Left cardiac atrium (tissue), 4 donors: ENCODE data around the gene KCNC3. TPM values are rescaled to one million over a fixed set of nuclear protein-coding genes. Genes with fewer than 3 reads are reported as not detected.

ENCODE experiments used
- ATAC-seq, 2 donors: fragments of 200-7000 bp; cut with Tn5 transposase; one replicate each; pipeline ENCODE4 v1.9.1; 2020; ENCODE audit warnings: mild to moderate bottlenecking in 2 of 2, moderate library complexity in 2 of 2
- DNase-seq: peaks from one replicate; pipeline ENCODE4 v3.0.0-alpha.2; 2020
- intact Hi-C, 2 donors: fragments of 100-400 bp; cut with DNase I; formaldehyde crosslinking; loops; one replicate each; pipeline versions ENCODE4 v1.14.1 to v1.15.1; 2022 to 2023
- long read RNA-seq: library from polyadenylated mRNA; unstranded; transcript quantifications from one replicate; pipeline ENCODE4 v2.0.0, GENCODE V29; 2021
- total RNA-seq, 2 donors: library from RNA; stranded (reverse); fragmentation: NEBNext Ultra II Directional; extraction: Animal tissue kit (Norgen Biotek cat#: 25700); gene quantifications; one replicate each; pipeline ENCODE4 v1.2.1, GENCODE V29; 2021
- donor health status: DM: no; HTN: yes; CAD: no.
- donor health status: DM: no; HTN: yes; CAD: no; lungs with severe emphysema.
- donor health status: DM: yes; HTN: yes; CAD: no.
- donor health status: Dilated cardiomyopathy.

The KCNC3 gene
- total RNA-seq = 1 to 10 TPM; 2.7 to 4.0 TPM
- long read RNA-seq, partial matches to known transcripts = 0 of 1 reads
- long read RNA-seq, other reads (novel, unspliced or antisense) = 1 of 1 reads

DNA sequence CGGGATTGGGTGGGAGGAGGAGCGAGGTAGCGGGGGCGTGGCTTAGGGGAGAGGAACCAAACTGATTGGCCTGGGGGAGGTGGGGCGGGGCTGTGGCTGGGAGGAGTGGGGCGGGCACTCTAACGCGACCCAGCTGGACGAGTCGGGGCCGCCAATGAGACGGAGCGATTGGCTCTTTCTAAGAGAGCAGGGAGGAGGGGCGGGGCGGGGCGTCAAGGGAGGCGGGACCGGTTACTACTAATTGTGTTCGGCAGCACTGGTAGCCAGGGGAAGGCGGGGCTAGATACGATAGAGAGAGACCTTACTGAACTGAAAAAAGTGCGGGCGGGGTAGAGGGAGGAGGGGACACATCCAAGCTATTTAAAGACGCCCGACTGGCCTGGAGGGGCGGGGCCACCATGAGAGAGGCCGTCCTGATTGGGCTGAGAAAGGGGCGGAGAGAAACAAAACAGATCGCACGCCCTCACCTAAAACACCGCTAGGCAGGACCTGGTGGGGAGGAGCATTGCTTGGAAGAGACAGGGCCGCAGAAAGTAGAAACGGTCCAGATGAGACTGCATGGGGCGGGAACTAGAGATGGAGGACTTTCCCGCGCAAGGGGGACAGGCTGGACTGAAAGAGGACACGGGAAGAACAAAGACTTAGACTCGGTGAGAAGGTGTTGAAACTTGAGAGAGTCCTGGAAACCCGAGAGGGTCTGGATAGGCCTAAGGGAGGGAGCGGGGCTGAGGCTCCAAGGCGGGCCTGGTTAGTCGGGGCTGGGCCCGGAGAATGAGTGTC, at the start of gene KCNC3:
TSS of gene KCNC3 (minus strand) at position 232 of the 780 bp plus-strand sequence. CDS start 295 bp downstream, outside the sequence.
- intact Hi-C loops = no loop called here
- DNase-seq (peak; percentile 100), ATAC-seq (peak; percentile 87)

DNA sequence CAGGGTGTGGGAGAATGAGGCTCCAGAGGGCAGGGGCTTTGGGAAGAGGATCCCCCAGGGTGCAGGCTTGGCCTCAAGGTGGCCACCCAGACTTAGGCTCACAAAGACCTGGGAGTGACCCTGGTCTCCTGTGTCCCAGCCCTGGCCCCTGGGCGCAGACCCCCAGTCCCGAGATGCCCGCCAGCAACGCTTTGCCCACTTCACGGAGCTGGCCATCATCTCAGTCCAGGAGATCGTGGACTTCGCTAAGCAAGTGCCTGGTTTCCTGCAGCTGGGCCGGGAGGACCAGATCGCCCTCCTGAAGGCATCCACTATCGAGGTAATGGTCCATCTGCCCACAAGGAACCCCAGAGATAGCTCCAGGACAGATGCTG, 49.7 kb upstream of the KCNC3 start:
- intact Hi-C loops = no loop called here
- no peak for DNase-seq
- no peak for ATAC-seq

DNA sequence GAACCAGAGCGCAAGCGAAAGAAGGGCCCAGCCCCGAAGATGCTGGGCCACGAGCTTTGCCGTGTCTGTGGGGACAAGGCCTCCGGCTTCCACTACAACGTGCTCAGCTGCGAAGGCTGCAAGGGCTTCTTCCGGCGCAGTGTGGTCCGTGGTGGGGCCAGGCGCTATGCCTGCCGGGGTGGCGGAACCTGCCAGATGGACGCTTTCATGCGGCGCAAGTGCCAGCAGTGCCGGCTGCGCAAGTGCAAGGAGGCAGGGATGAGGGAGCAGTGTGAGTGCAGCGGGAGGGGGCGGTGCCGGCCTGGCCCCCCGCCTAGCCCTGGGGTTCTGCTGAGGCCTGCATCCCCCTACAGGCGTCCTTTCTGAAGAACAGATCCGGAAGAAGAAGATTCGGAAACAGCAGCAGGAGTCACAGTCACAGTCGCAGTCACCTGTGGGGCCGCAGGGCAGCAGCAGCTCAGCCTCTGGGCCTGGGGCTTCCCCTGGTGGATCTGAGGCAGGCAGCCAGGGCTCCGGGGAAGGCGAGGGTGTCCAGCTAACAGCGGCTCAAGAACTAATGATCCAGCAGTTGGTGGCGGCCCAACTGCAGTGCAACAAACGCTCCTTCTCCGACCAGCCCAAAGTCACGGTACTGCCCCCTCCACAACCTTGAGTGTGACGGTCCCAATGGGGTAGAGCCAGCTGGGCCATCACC, 49.1 kb upstream of the KCNC3 start:
- intact Hi-C loops = no loop called here
- ATAC-seq = no peak

DNA sequence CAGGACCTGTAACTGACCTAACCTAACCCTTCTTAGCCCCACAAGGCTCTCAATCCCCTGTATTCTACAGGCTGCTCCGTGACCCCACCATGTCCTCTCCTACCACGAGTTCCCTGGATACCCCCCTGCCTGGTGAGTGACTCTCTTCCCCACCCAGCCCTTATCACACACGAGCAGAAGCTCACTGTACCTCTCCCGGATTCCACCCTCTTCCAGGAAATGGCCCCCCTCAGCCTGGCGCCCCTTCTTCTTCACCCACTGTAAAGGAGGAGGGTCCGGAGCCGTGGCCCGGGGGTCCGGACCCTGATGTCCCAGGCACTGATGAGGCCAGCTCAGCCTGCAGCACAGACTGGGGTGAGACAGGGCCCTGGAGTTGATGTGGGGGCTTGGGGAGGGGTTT, 48.3 kb upstream of the KCNC3 start:
- DNase-seq = no peak

More for the DNA sequence above, 49.1 kb upstream of the KCNC3 start:
- no peak for DNase-seq

DNA sequence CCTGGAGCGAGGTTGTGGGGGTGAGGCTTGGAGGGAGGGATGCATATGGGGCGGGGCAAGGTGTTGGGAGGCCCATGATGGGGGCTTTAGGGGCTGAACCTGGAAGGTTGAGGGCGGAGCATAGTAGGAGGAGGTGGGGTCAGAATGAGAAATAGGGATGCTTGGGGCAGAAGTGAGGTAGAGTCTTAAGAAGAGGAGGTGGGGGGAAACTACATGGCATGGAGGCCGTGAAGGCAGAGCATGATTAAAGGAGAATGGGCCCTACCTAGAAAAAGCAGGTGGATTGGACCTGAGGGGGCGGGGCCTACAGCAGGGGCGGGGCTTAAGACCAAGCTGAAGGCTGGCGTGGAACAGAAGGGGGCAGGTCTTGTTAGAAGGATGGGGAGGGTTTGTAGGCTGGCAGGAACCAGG, 47.9 kb upstream of the KCNC3 start:
- DNase-seq = peak; percentile 50
- ATAC-seq = peak; percentile 0 to 2
- intact Hi-C loops = no loop called here

More for the DNA sequence above, 48.3 kb upstream of the KCNC3 start:
- intact Hi-C loops = no loop called here
- ATAC-seq = no peak

DNA sequence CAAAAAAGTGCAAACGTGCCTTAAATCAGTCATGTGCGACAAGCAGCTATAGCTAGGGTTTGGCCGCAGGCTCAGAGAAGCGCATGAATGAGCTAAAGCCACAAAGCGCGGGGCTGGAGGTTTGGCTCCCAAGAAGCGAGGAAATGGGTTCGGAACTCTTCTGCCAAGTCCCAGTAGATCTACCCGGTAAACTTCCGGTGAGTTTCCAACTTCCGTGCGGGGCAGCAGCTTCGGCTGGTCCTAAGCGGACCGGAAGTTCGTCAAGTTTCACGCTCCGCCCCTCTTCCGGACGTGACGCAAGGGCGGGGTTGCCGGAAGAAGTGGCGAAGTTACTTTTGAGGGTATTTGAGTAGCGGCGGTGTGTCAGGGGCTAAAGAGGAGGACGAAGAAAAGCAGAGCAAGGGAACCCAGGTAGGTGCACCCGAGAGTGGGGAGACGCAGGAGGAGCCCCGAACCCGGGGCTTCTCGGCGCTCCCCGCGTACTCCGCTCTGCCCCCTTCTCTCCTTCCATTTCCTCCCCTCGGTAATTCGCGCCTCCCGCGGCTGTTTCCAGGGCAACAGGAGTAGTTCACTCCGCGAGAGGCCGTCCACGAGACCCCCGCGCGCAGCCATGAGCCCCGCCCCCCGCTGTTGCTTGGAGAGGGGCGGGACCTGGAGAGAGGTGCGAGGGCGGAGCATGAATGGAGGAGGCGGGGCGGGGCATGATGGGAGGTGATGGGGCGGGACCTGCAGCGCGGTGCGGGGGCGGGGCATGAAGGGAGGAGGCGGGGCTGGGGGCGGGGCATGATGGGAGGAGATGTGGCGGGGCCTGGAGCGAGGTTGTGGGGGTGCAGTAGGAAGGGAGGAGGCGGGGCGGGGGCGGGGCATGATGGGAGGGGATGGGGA, 47.2 kb upstream of the KCNC3 start, which contains the start of gene NR1H2:
TSS of gene NR1H2 (plus strand) at position 292 of the 885 bp plus-strand sequence. CDS start 1,149 bp downstream, outside the sequence.
- DNase-seq = peak; percentile 95
- peak; percentile 95 to 97 for ATAC-seq
- intact Hi-C loops = no loop called here

DNA sequence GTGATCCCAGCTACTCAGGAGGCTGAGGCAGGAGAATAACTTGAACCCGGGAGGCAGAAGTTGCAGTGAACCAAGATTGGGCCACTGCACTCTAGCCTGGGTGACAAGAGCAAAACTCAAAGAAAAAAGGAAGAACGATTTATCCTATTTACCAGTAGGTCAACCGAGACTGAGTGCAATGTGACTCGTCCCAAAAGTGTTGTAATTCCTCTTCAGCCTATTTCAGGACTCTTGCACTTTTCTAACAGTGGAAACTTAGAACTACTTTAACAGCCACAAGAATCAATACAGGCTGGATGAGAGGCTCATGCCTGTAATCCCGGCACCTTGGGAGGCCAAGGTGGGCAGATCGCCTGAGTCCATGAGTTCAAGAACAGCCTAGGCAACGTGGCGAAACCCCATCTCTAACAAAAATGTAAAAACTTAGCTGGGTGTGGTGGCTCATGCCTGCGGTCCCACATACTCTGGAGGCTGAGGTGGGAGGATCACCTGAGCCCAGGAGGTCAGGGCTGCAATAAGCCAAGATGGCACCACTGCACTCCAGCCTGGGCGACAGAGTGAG, 42.8 kb upstream of the KCNC3 start:
- no peak for DNase-seq
- no peak for ATAC-seq
- intact Hi-C loops = loop anchor here in 1 of 2 donors (2.0 kb wide), 1 partner anchor 43 kb away; no protein-coding TSS in a partner anchor

DNA sequence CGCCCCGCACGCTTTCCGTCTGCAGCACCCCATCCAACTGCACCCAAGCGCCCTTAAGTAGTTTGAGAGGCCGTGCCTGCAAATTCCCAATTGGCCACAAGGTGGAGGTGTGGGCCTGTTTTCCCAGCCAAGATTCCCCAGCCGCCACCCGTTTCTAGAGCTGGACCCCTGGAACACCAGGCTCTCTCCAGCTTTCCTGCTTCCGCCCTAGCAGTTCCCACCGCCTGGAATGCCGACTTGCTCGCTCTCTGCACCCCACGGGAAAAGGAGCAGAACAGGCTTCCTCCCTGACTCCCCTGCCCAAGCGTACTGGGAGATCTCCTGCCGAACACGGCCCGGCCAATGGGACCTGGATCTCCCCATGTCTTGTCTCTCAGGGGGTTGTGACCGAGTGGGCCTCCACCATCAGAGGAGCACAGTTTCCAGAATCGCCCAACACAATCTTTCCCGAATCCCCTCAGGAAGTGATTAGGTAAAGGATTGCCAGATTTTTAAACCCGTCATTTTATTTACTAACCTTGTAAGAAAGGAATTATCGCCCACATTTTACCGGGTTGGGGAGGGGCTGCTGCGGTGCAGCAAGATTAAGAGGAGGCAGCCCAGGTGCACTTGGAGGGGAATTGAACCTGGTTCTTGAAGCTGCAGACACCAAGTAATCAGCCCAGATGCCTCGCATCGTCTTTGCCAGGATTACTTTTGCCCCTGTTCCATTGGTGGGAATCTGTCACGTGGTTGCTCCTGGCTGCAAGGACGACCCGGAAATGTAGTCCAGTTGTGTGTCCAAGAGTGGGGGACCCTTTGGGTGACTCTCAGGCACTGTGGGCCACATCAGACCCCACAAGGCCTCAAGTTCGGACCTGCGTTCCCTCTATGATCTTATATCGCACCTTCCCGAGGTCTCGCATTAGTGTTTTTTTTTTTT, 39.7 kb upstream of the KCNC3 start:
- intact Hi-C loops = loop anchor here (2.0 to 10.0 kb wide), 3 partner anchors 92 to 556 kb away; no protein-coding TSS in a partner anchor
- DNase-seq (peak; percentile 82), ATAC-seq (peak; percentile 97)

DNA sequence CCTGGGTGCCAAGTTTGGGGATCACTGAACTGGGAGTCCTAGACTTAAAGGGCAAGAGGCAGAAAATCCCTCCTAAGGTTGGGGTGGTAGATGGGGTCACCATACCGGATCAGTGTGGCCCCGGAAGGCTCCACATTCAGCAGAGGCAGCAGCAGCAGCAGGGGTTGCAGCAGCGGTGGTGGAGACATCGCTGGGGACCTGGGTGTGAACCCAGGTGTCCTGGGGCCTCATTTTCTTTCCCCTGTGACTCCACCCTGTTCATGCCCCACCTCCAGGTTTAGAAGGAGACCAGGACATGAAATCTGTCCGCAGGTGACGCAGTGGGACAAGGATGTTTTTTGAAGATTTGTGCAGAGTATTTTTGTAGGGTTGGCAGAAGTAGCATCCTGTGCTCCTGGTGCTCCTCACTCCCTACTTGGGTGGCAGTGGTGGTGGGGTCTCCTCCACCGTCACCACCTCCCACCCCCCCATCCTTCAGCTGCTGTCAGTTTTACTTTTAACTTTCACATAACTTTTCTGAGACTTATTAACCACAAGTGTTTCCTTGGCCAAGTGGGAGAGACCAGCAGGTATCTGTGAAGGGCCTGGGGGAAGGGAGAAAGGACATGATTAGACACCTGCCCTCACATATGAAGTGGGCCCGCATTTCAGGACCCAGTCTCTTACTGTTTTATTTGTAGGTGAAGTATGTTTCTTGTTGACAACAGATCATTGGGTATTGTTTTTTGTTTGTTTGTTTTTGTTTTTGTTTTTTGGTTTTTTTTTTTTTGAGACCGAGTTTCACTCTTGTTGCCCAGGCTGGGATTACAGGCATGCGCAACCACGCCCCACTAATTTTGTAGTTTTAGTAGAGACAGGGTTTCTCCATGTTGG, 36.5 kb upstream of the KCNC3 start, which contains the start of gene NAPSA:
TSS of gene NAPSA (minus strand) at position 206 of the 873 bp plus-strand sequence. CDS start at position 188, 18 bp downstream.
- intact Hi-C loops = loop anchor here (5.0 to 10.0 kb wide), 2 partner anchors 97 to 559 kb away; no protein-coding TSS in a partner anchor

DNA sequence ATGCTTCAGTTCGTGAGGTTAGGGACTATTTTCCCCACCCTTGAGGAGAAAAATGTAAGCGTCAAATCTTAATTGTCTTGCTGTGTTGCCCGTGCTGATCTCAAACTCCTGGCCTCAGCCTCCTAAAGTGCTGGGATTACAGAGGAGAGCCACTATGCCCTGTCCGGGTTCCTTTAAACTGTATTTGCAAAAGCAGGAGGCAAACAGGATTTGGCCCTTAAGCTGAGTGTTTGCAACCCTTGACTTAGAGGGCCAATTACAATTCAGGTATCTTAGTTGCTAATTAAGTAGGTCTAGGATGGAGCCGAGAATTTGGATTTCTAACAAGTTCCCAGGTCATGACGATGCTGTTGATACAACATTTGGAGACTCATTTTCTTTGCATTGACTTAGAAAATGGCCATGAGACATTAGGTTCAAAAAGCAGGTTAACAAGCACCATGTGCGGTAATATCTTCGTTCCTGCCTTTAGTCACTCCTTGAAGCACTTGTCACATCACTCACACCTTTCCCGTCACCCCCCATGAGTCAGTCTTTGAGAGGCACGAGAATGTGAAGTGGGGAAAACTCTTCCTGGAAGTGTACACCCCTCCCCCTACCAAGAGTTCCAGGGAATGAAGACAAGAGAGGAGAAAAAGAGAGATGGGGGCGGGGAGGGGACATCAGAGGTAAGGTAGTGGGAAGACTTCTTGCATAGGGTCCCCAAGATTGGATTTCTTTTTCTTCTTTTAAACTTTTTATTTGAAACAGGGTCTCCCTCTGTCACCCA, 33.7 kb upstream of the KCNC3 start:
- intact Hi-C loops = loop anchor here (5.0 to 10.0 kb wide), 2 partner anchors 49 to 562 kb away; no protein-coding TSS in a partner anchor
- no peak for DNase-seq

More for the DNA sequence above, 36.5 kb upstream of the KCNC3 start, which contains the start of gene NAPSA:
- DNase-seq = no peak
- no peak for ATAC-seq

DNA sequence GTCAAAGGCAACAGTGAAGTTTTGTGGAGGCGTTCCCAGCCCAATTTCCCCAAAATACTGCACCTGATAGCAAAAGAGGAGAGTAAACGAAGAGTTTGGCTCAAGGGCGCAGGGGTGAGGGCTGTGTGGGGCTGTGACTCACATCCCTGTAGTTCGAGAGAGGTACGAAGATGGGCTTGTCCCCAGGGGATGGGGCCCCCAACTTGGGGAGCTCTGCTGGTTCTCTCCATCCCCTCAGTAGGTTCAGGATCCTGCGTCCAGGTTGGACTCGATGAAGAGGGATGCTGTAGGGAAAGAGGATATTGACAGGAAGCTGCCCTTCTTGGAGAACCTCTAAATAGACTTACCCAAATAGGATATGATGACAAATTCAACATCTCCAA, 32.8 kb upstream of the KCNC3 start:
- DNase-seq (no peak), ATAC-seq (no peak)
- intact Hi-C loops = loop anchor here (5.0 to 10.0 kb wide), 2 partner anchors 50 to 563 kb away; no protein-coding TSS in a partner anchor

More for the DNA sequence above, 33.7 kb upstream of the KCNC3 start:
- ATAC-seq = peak in 1 of 2 donors; percentile 28

DNA sequence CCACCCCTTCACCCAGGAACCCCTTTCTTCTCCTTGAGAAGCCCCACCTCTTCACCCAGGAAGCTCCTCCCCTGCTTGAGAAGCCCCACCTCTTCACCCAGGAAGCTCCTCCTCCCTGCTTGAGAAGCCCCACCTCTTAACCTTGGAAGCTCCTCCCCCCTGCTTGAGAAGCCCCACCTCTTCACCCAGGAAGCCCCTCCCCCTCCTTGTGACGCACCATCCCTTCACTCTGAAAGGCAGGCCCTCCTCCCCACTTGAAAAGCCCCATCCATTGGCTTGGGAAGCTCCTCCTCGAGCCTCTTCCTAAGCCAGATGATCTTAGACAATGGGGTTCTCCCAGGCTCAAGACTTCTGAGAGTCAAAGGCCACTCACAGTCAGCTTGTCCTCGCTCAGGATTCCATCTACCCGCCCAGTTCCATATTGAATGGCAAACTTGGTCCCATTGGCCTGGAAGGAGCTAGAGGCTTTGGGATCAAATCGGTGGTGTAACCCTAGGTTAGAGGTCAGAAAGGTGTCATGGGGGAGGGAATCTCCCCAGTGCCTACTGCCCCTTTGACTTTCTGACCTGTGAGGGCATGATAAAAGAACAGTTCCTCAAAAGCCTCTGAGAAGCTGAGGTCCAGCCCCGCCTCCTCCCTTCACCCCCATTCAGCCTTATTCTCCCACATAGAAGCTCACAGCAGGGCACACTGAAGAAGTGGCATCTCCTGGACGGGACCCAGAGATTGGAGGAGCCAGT, 32.3 kb upstream of the KCNC3 start:
- DNase-seq = no peak
- intact Hi-C loops = loop anchor here (5.0 to 10.0 kb wide), 2 partner anchors 51 to 563 kb away; no protein-coding TSS in a partner anchor
- no peak for ATAC-seq

DNA sequence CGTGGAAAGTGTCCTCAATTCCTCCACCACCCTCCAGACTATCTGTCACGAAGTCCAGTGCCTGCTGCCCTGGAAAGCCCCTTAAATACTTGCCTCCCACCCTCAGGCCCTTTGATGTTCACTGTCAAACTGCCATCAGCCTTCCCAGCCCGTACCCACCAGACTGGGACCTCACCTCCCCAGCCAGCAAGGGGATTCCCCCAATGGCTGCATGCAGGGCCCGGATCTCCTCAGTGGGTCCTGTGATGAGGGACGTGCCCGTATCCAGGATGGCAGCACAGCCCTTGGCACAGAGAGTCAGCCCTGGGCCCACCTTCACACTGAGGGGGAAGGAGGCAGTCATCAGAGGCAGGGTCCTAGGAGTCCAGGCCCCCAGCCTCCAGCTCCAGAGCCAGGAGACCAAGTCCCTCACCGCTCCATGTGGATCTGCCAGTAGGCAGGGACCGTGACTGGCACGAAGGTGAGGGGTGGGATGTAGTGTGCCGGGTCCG, 30.2 kb upstream of the KCNC3 start:
- no peak for DNase-seq
- no peak for ATAC-seq
- intact Hi-C loops = loop anchor here in 1 of 2 donors (10.0 kb wide), 1 partner anchor 425 kb away; no protein-coding TSS in a partner anchor
